GM18870 (cell line): ENCODE measurements around the gene GOLT1B.

Source experiments
- ATAC-seq: cut with Tn5 transposase; IDR thresholded peaks from one replicate; pipeline ENCODE4 v1.9.1; 2021; ENCODE audit warnings: moderate library complexity; ENCODE audit not compliant: unreplicated experiment

Gene GOLT1B

DNA sequence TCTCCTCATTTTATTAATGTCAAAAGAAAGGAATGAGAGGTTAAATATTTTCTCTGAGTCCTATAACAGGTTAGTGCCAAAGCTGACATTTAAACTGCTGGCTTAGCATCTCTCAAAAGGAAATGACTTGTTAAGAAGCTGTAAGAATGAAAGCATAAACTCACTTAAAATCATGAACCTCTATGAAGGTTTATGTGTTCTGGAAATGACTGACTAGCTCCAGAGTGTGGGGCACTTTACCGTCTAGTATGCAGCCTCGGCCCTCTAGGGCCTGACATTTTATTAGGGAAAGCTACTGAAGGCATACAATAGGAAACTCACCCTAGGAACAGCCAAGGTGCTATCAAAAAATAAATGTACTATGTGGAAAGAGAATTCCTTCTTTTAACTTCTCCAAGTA is 59.6 kb downstream of the GOLT1B start:
- no peak for ATAC-seq

DNA sequence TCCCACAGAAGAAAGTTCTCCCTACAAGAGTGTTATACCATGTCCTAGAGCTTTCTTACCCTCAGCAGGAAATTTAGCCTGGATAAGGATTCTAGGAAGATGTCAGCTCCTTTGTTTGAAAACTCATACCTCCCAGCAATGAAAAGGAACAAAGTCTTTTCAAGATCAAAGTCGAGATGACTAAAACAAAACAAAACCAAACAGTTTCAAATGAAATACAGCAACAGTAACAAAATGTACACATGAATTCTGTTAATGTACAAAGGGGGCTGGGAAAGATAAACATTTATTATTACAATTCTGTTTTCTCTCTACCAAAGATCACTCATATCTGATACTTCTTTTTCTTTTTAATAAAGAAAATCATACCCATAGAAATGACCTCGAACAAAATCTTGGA is 61.3 kb downstream of the GOLT1B start:
- no peak for ATAC-seq

DNA sequence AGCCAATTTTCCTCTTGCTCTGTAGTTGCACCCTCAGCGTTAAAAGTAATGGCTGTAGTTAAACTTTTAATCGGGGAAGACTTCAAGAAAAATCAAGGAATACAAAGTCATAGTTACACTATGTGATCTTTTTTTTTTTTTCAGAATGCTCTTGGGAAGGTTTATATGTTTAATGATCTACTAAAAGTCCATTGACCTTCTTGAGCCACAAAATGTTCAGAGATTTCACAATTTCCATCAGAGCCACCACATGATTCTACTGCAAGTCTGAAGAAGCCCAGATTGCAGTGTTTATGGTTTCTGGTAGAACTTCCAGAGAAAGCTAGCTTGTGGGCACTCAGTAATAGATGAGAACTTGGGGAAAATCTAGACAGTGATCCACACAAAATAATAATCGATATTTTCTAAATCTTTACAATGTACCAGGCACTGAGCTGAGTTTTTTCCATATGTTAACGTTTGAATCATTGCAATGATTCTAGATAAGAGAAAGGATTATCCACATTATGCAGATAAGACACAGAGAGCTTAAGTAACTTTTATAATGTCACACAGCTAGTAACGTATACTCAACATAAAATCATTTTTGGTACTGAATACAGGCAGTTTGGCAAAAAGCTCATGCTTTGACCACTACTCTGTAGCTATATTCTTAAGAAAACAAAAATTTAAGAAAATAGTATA is 64.8 kb downstream of the GOLT1B start:
- no peak for ATAC-seq

GRCh38 chr12:21566907-21567394 is 65.4 kb downstream of the GOLT1B start:
- ATAC-seq, result no peak
